HG02943 (cell line): ENCODE measurements around the gene GATA3.
"Not testable (repeated sequence)": the region's sequence is repeated elsewhere in the genome, so short reads cannot be mapped to it uniquely, and the experiment has no call there.

Experiments used
- ATAC-seq: cut with Tn5 transposase; IDR thresholded peaks from one replicate; pipeline ENCODE4 v1.9.1; 2021; ENCODE audit warnings: mild to moderate bottlenecking, low read depth, moderate library complexity; ENCODE audit not compliant: unreplicated experiment

Gene GATA3

GRCh38 chr10:8054494-8055407, at the start of gene GATA3:
Gene GATA3, plus strand, starts transcription at chr10:8054688. Its CDS starts 968 bp downstream, at chr10:8055656.
- ATAC-seq: peak; percentile 36

DNA sequence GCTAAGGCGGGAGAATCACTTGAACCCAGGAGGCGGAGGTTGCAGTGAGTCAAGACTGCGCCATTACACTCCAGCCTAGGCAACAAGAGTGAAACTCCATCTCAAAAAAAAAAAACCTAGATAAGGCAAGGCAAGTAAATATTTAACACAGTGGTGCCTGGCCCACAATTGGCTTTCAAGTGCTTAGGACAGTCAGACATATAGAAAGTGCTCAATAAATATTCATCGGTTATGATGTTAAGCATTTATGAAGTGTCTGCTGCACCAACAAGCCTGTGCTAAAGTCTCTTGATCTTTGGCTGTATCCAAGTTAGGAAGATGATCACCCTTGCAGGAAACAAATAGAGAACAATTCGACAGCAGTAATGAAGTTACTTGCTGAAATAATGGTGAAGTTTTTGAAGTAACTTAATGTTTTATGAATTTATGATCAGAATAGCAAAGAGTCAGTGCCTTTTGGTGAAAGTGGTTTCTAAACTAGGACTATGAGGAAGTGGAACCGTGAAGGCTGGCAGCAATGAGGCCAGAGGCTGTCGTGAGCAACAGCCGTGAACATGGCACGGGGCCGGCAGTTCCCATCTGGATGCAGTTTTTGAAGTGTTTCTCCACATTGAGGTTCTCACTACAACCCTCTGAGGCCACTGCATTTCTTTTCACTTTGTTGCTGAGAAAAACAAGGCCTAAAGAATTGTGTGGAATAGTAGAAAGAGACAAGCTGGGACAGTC, 48.1 kb upstream of the GATA3 start:
- peak; percentile 63 for ATAC-seq

DNA sequence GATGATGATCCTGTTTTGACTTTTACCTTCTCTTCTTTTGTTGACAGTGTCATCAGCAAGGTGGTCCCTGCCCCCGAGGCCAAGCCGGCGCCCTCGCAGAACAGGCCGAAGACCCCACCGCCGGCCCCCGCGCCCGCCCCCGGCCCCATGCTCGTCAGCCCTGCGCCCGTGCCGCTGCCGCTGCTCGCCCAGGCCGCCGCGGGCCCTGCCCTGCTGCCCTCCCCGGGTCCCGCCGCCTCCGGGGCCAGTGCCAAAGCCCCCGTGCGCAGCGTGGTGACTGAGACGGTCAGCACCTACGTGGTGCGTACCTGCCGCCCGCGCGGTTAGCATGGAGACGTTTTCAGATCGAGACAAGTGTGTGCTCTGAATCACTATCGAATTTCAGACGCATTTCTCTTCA, 45.5 kb upstream of the GATA3 start:
- no peak for ATAC-seq

- no peak for ATAC-seq
Measured at GRCh38 chr10:8013006-8013405, 41.5 kb upstream of the GATA3 start.

DNA sequence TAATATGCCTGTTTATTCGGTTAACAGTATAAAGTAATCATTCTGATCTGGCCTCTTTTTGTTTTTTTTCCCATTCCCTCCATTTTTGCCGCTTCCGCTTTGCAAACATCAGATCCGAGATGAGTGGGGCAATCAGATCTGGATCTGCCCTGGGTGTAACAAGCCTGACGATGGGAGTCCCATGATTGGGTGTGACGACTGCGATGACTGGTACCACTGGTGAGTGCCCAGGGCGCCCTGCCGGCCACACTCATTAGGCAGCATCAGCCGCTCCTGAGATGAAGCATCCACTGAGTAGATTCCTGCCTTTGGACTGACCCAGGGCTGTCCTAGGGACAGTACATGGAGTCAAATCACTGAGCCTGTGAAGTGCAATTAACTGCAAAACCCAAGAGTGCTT, 40.9 kb upstream of the GATA3 start:
- ATAC-seq: no peak

DNA sequence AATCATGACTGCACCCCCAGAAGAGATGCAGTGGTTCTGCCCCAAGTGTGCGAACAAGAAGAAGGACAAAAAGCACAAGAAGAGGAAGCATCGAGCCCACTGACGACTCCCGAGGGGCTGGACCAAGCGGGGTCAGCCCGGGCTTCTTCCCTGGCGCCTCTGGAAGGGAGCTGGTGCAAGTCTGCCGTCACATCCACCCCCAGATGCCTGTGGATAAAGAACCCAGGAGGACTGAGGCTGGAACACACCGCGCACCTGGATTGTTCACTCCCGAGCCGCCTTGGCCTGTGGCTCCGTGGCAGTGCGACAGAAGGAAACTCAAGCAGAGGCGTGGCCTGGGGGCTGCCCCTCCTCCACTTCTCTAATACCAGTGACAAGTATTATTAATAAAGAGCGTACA, 39.8 kb upstream of the GATA3 start:
- ATAC-seq: no peak

DNA sequence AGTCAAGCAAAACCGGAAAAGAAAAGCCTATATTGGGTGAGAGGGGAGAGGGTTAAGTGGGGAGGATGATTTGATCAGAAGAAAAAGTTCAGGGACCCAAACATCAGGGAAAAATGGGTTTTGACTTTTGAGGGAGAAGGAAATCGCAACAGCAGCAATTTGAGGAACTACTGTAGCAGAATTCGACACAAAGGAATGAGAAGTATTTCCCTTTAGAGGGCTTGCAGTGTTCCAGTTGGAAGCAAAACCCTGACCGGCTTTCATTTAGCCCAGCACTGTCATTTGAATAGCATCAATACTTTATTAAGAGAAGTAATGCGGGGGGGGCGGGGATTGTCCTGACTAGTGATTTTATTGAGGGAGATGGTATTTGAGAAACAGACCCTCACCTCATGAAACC, 37.2 kb upstream of the GATA3 start:
- no peak for ATAC-seq

DNA sequence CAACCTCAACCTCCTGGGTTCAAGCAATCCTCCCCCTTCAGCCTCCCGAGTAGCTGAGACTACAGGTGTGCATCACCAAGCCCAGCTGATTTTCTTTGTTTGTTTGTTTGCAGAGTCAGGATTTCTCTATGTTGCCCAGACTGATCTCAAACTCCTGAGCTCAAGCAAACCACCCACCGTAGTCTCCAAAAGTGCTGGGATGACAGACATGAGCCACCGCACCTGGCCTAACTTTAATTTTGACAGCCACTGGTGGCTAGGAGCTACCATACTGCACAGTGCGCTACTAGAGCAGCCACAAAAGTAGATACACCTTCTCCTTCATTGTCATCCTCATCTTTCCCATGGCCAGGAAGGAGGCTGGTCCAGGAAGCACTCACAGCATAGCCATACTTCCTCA, 31.2 kb upstream of the GATA3 start:
- ATAC-seq: no peak

GRCh38 chr10:8023851-8024250, 30.6 kb upstream of the GATA3 start:
- ATAC-seq: no peak

GRCh38 chr10:8026349-8027259, 27.9 kb upstream of the GATA3 start:
- no peak for ATAC-seq

GRCh38 chr10:8031211-8031610, 23.3 kb upstream of the GATA3 start:
- not testable (repeated sequence) for ATAC-seq

DNA sequence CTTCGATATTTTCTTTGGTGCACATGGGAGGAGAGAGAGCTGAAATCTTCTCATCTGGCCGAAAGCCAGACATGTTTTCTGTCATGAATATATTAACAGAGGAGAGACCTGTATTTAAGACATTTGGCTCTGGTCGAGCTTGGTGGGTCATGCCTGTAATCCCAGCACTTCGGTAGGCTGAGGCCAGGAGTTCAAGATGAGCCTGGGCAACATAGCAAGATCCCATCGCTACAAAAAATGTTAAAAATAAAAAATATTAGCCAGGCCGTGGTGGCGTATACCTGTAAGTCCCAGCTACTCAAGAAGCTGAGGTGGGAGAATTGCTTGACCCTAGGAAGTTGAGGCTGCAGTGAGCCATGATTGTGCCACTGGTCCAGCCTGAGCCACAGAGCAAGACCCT, 21.9 kb upstream of the GATA3 start:
- no peak for ATAC-seq

DNA sequence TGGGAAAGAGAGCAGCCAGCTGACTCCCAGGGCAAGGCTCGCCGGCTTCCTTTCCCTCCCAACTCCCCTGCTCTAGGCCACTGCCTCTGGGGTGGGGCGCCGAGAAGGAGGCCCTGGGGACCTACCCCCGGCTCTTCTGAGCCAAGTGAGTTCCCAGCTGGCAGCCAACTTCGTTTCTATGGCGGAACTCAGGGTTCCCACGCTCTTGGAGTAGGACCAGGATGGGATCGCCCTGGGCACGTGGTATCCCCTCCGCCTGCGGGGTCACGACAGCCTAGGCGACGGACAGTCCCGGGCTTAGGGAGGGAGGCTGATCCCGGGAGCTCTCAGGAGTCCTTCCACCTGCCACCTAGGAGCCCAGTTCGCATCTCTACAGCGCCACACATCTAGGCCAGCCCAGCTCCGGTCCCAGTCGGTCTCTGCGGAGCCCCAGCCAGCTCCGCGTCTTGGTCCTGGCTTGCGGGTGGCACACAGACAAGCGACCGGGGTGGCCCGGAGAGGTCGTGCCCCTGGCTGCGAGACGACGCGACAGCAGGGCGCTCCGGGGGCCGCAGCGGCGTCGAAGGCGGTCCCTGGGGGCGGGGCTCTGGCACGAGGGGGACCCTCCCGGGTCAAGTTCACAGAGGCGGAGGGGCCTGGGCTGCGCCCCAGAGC, 20.5 kb upstream of the GATA3 start:
- ATAC-seq: no peak

DNA sequence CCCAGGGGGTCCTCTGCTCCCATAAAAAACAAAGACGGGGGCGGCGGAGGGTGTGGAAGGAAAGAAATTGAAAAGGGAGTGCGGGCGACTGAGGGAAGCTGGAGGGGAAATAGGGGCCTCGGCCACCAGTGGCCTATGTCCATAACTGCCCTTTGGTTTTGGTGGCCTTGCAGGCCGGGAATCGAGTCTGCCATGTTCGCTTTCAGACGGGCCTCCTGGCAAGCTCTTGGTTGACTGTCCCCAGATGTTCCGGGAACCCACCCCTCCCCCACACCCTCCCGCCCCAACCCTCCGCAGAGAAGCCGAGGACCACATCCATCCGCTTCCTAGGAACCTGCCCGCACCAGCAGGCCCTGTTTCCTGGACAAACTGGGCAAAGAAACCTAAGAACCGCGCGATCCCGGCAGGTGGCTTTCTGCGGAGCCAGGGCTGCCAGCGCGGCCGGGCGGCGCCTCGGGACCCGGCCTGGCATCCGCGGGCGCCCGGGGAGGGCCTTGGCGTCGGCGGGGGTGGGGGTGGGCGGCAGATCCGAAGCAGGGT, 20.0 kb upstream of the GATA3 start:
- no peak for ATAC-seq

- no peak for ATAC-seq
Measured at GRCh38 chr10:8035006-8035640, 19.4 kb upstream of the GATA3 start.

- no peak for ATAC-seq
Measured at GRCh38 chr10:8035641-8036470, 18.6 kb upstream of the GATA3 start.

DNA sequence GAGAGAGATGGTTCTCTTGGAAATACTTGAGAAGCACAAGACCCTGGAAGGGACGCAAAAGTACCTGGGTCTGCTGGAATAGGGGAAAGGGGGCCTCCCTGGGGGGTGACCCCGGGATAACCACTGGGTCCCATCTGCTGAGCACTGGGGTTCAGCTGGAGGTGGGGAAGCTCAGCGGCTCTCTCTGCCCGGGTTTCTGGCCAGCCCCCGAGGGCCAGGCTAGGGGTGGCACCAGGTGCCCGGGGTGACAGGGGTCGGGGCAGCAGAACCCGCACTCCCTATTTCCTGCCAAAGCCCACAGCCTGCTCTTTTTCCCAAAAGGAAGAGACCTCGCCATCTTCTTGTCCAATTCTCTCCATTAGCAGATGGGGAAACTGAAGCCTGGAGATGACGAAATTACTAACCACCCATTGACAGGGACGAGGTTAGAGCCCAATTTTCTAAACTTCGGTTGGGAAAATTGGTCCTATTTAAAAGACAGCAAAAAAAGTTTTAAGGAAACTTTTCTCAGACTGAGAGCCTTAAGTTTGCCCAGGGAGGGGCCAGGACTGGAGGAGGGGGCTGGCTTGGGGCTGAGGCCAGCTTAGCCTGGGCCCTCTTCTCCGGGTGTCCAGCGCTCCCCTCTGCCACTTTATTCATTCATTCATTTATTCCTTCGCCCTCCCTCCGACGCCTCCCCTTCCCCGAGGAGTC, 17.8 kb upstream of the GATA3 start:
- ATAC-seq: no peak

GRCh38 chr10:8037199-8037801, 17.2 kb upstream of the GATA3 start:
- no peak for ATAC-seq
